Natural killer cell (primary cell): ENCODE data around the gene SHROOM1. TPM values are rescaled to one million over a fixed set of nuclear protein-coding genes. Genes with fewer than 3 reads are reported as not detected.

Experiments used
- ATAC-seq, 3 donors: fragments of 150-1000 bp in 2 of 3; fragments of 200-7000 bp in 1 of 3; cut with Tn5 transposase; 1 replicate in 1 of 3; 2 replicates in 2 of 3; pipeline ENCODE4 v1.10.0; 2021; ENCODE audit warnings: mild to moderate bottlenecking in 2 of 3, moderate library complexity in 2 of 3
- DNase-seq, 2 donors: peaks; one replicate each; pipeline versions ENCODE4 v3.0.0 to v3.0.0-alpha.2; 2013 to 2021; ENCODE audit warnings: mixed read lengths in 1 of 2
- H3K27ac ChIP-seq: one replicate; pipeline ENCODE4 v1.5.1; 2013; ENCODE audit warnings: mild to moderate bottlenecking, low read length
- H3K27me3 ChIP-seq: one replicate; pipeline ENCODE4 v1.6.1; 2013; ENCODE audit warnings: low read length; ENCODE audit not compliant: control insufficient read depth, insufficient read depth
- H3K36me3 ChIP-seq: one replicate; pipeline ENCODE4 v1.6.1; 2013; ENCODE audit warnings: low read length; ENCODE audit not compliant: control insufficient read depth, insufficient read depth
- H3K4me1 ChIP-seq: one replicate; pipeline ENCODE4 v1.6.1; 2013; ENCODE audit warnings: low read length; ENCODE audit not compliant: control insufficient read depth, insufficient read depth
- H3K4me3 ChIP-seq: one replicate; pipeline ENCODE4 v1.5.1; 2013; ENCODE audit warnings: low read length
- H3K9me3 ChIP-seq: one replicate; pipeline ENCODE4 v1.6.1; 2013; ENCODE audit warnings: low read length; ENCODE audit not compliant: control insufficient read depth, insufficient read depth
- H3K27ac Mint-ChIP-seq, 2 donors: one replicate each; pipeline ENCODE4 v1.8.0; 2022; ENCODE audit warnings: mild to moderate bottlenecking in 2 of 2, mixed read lengths in 2 of 2, moderate library complexity in 1 of 2
- H3K27me3 Mint-ChIP-seq, 2 donors: one replicate each; pipeline ENCODE4 v1.8.0; 2022; ENCODE audit warnings: low read depth in 2 of 2, mixed read lengths in 2 of 2
- H3K36me3 Mint-ChIP-seq: one replicate; pipeline ENCODE4 v1.8.0; 2022; ENCODE audit warnings: mixed read lengths
- H3K4me1 Mint-ChIP-seq, 2 donors: one replicate each; pipeline ENCODE4 v1.8.0; 2022; ENCODE audit warnings: mixed read lengths in 2 of 2
- H3K4me3 Mint-ChIP-seq: one replicate; pipeline ENCODE4 v1.8.0; 2022; ENCODE audit warnings: mild to moderate bottlenecking, moderate library complexity, mixed read lengths
- H3K9me3 Mint-ChIP-seq, 2 donors: one replicate each; pipeline ENCODE4 v1.8.0; 2022; ENCODE audit warnings: mixed read lengths in 2 of 2
- CTCF ChIP-seq: fragments of 200-600 bp; IDR thresholded peaks from one replicate; pipeline ENCODE4 v1.8.0; 2022; ENCODE audit warnings: antibody characterized with exemption
- WGBS: methylation state at CpG from one replicate; pipeline ENCODE4 v1.1.7; 2013; ENCODE audit warnings: missing lambda C conversion rate; ENCODE audit not compliant: insufficient coverage; 5-methylcytosine and 5-hydroxymethylcytosine counted together
- intact Hi-C: fragments of 100-400 bp; cut with micrococcal nuclease; formaldehyde crosslinking; loops from one replicate; pipeline ENCODE4 v1.14.2; 2022
- total RNA-seq, 4 donors: library from RNA; stranded (reverse); fragments of 120-200 nt in 1 of 4; gene quantifications; one replicate each; pipeline versions ENCODE4 v1.2.3 to v1.2.4, GENCODE V29; 2013 to 2022

Gene SHROOM1
- total RNA-seq, 3 donors from 2014 or later (not counting 1 experiment from before 2014, with no cell fraction given) = 0.82 to 3.5 (median 0.85) TPM

DNA sequence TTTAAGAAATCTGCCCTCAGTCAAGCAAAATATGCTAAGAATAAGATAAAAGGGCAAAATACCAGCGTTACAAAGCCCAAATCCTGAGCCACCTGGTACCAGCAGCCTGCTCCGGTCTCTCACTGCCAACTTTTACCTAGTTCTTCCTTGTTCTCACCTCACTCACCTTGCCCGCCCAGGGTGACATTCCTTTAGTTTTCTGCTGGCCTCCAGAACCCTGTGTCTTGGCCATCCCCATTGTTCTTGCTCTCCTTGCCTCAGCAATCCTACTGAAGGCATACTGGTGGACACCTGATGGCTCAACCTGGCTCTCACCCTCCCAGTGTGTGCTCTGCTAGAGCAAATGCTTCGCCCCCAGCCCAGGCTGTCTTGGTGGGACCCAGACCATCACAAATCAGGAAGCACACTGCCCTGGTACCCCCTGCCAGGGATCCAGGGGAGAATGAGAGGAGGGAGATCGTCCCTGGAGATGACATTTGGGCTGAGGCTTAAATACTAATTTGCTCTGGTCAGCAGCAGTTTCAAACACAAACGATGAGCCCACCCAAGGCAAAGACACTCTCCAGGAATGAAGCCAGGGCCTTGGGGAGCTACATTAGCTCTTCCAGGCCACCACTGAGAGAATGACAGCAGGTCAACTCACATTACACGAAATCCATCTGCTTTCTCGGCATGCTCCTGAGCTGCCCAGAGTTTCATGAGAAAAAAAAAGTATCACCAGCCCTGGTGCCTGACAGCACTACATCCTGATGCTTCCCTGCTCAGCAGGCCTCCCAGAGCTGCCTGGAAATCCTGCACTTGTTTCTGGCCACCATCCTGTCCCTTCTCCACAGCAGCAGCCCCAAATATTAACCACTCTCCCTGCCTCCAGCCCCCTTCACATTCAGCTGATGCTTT lies 41.2 kb downstream of the SHROOM1 start:
- H3K4me3 Mint-ChIP-seq = no peak overlapping the region
- H3K9me3 Mint-ChIP-seq = no peaks in the 10 kb centered on the region
- no peak for TF ChIP-seq CTCF
- Histone ChIP-seq H3K4me3 (no peak overlapping the region), H3K36me3 (no peaks in the 10 kb centered on the region), H3K27ac (no peak overlapping the region), H3K4me1 (no peaks in the 10 kb centered on the region), H3K27me3 (peaks cover 2% of the 10 kb centered on the region), H3K9me3 (no peaks in the 10 kb centered on the region)
- no peaks in the 10 kb centered on the region for H3K4me1 Mint-ChIP-seq
- ATAC-seq (no peak), DNase-seq (no peak)
- no peaks in the 10 kb centered on the region for H3K36me3 Mint-ChIP-seq
- intact Hi-C loops = no loop called here
- H3K27me3 Mint-ChIP-seq = peaks cover 32 to 41% of the 10 kb centered on the region in 2 donors
- WGBS = 88% methylated on average over 8 of the region's 8 CpGs
- no peak overlapping the region for H3K27ac Mint-ChIP-seq

- H3K9me3 ChIP-seq = no peaks in the 10 kb centered on the region
- intact Hi-C loops = no loop called here
- H3K27me3 ChIP-seq = peaks cover 6% of the 10 kb centered on the region
- no peaks in the 10 kb centered on the region for H3K4me1 Mint-ChIP-seq
- 100% methylated on average over 1 of the region's 1 CpG for WGBS
- no peak overlapping the region for H3K27ac Mint-ChIP-seq
- H3K27me3 Mint-ChIP-seq = peaks cover 31 to 34% of the 10 kb centered on the region in 2 donors
- no peak for ATAC-seq
- H3K36me3 Mint-ChIP-seq = no peaks in the 10 kb centered on the region
- no peaks in the 10 kb centered on the region for H3K4me1 ChIP-seq
- no peaks in the 10 kb centered on the region for H3K9me3 Mint-ChIP-seq
- no peak for TF ChIP-seq CTCF
- no peaks in the 10 kb centered on the region for H3K36me3 ChIP-seq
- DNase-seq = no peak
- no peak overlapping the region for H3K27ac ChIP-seq
- no peak overlapping the region for H3K4me3 Mint-ChIP-seq
- H3K4me3 ChIP-seq = no peak overlapping the region
Observed at GRCh38 chr5:132788508-132788907, 41.9 kb downstream of the SHROOM1 start.

- no peaks in the 10 kb centered on the region for H3K9me3 Mint-ChIP-seq
- intact Hi-C loops = no loop called here
- Histone ChIP-seq H3K27me3 (peaks cover 6% of the 10 kb centered on the region), H3K9me3 (no peaks in the 10 kb centered on the region), H3K4me3 (no peak overlapping the region), H3K4me1 (no peaks in the 10 kb centered on the region), H3K36me3 (no peaks in the 10 kb centered on the region), H3K27ac (no peak overlapping the region)
- H3K27me3 Mint-ChIP-seq = peaks cover 23 to 24% of the 10 kb centered on the region in 2 donors
- no peak for TF ChIP-seq CTCF
- H3K27ac Mint-ChIP-seq = no peak overlapping the region
- DNase-seq (no peak), ATAC-seq (no peak)
- no peaks in the 10 kb centered on the region for H3K36me3 Mint-ChIP-seq
- no peaks in the 10 kb centered on the region for H3K4me1 Mint-ChIP-seq
- H3K4me3 Mint-ChIP-seq = no peak overlapping the region
- WGBS = 95% methylated on average over 1 of the region's 1 CpG
Observed at GRCh38 chr5:132787076-132787475, 43.4 kb downstream of the SHROOM1 start.
